Effector memory CD4-positive, alpha-beta T cell (primary cell): ENCODE measurements around the gene TUBA1B.
"Not testable (repeated sequence)": the region's sequence is repeated elsewhere in the genome, so short reads cannot be mapped to it uniquely, and the experiment has no call there.

Source experiments
- DNase-seq, 3 donors: peaks; one replicate each; pipeline ENCODE4 v3.0.0-alpha.2; 2020
- H3K27ac ChIP-seq: 2 replicates; pipeline ENCODE4 v1.7.0; 2013; ENCODE audit warnings: mild to moderate bottlenecking, low read length, moderate library complexity; ENCODE audit not compliant: insufficient read depth, poor library complexity, severe bottlenecking
- H3K27me3 ChIP-seq: replicated peaks from 2 replicates; pipeline ENCODE4 v1.7.0; 2013; ENCODE audit warnings: mild to moderate bottlenecking, low read length; ENCODE audit not compliant: insufficient read depth, control insufficient read depth, poor library complexity, severe bottlenecking
- H3K36me3 ChIP-seq: 2 replicates; pipeline ENCODE4 v1.7.0; 2013; ENCODE audit warnings: mild to moderate bottlenecking, low read length, moderate library complexity; ENCODE audit not compliant: control insufficient read depth, insufficient read depth
- H3K4me1 ChIP-seq: 2 replicates; pipeline ENCODE4 v1.7.0; 2013; ENCODE audit warnings: low read length, mild to moderate bottlenecking; ENCODE audit not compliant: control insufficient read depth, insufficient read depth, poor library complexity, severe bottlenecking
- H3K4me3 ChIP-seq: 2 replicates; pipeline ENCODE4 v1.7.0; 2013; ENCODE audit warnings: low read length, low read depth, mild to moderate bottlenecking; ENCODE audit not compliant: insufficient read depth, poor library complexity, severe bottlenecking
- H3K9me3 ChIP-seq: 2 replicates; pipeline ENCODE4 v1.7.0; 2013; ENCODE audit warnings: mild to moderate bottlenecking, low read length, moderate library complexity; ENCODE audit not compliant: control insufficient read depth
- total RNA-seq, 3 donors: gene quantifications; one replicate each; lab custom pipeline; 2026; lab: John Stamatoyannopoulos, UW

The TUBA1B gene
- total RNA-seq, result 194 to 241 (median 197) reads per million in 3 donors

- Histone ChIP-seq H3K9me3 (no peaks in the 10 kb centered on the region), H3K27me3 (no peaks in the 10 kb centered on the region), H3K4me3 (peak within 1 kb of the TSS; percentile 94), H3K36me3 (peaks cover 25% of the 10 kb centered on the region), H3K4me1 (peaks cover 22% of the 10 kb centered on the region), H3K27ac (peak within 1 kb of the TSS; percentile 92)
- peak; percentile 83 to 88 (median 84) for DNase-seq
These were observed at the start of gene TUBA1B for GRCh38 chr12:49131051-49131893. Gene TUBA1B (minus strand): TSS chr12:49131395. CDS start chr12:49131300, 95 bp downstream.

- H3K9me3 ChIP-seq, result no peaks in the 10 kb centered on the region
- H3K27ac ChIP-seq, result no peak overlapping the region
- no peak for DNase-seq
These were observed 43.0 kb upstream of the TUBA1B start for GRCh38 chr12:49174218-49174617.

GRCh38 chr12:49170924-49171323, 39.7 kb upstream of the TUBA1B start:
- H3K9me3 ChIP-seq, result no peaks in the 10 kb centered on the region
- no peak overlapping the region for H3K4me3 ChIP-seq
- DNase-seq, result no peak
- no peaks in the 10 kb centered on the region for H3K4me1 ChIP-seq
- no peaks in the 10 kb centered on the region for H3K27me3 ChIP-seq
- H3K36me3 ChIP-seq, result no peaks in the 10 kb centered on the region
- H3K27ac ChIP-seq, result no peak overlapping the region

More at GRCh38 chr12:49174218-49174617, 43.0 kb upstream of the TUBA1B start:
- Histone ChIP-seq H3K27me3 (no peaks in the 10 kb centered on the region), H3K36me3 (no peaks in the 10 kb centered on the region), H3K4me3 (no peak overlapping the region), H3K4me1 (no peaks in the 10 kb centered on the region)

GRCh38 chr12:49165114-49165513, 33.9 kb upstream of the TUBA1B start:
- Histone ChIP-seq H3K4me1 (no peaks in the 10 kb centered on the region), H3K27ac (no peak overlapping the region), H3K27me3 (no peaks in the 10 kb centered on the region), H3K9me3 (no peaks in the 10 kb centered on the region), H3K36me3 (no peaks in the 10 kb centered on the region), H3K4me3 (no peak overlapping the region)
- no peak for DNase-seq

- DNase-seq, H3K36me3 ChIP-seq, H3K4me3 ChIP-seq, H3K27me3 ChIP-seq, H3K27ac ChIP-seq, H3K9me3 ChIP-seq, H3K4me1 ChIP-seq: not testable (repeated sequence)
These were observed 30.7 kb upstream of the TUBA1B start for GRCh38 chr12:49161901-49162300.

- no peak for DNase-seq
- H3K27ac ChIP-seq, result no peak overlapping the region
- no peaks in the 10 kb centered on the region for H3K4me1 ChIP-seq
- no peak overlapping the region for H3K4me3 ChIP-seq
- no peaks in the 10 kb centered on the region for H3K9me3 ChIP-seq
- H3K36me3 ChIP-seq, result no peaks in the 10 kb centered on the region
- H3K27me3 ChIP-seq, result no peaks in the 10 kb centered on the region
These were observed 30.0 kb upstream of the TUBA1B start for GRCh38 chr12:49161092-49161795.

GRCh38 chr12:49160399-49160798, 29.2 kb upstream of the TUBA1B start:
- Histone ChIP-seq H3K27ac (no peak overlapping the region), H3K4me3 (no peak overlapping the region), H3K27me3 (no peaks in the 10 kb centered on the region), H3K36me3 (no peaks in the 10 kb centered on the region), H3K9me3 (no peaks in the 10 kb centered on the region), H3K4me1 (no peaks in the 10 kb centered on the region)
- no peak for DNase-seq

GRCh38 chr12:49154221-49154620, 23.0 kb upstream of the TUBA1B start:
- Histone ChIP-seq H3K9me3 (no peaks in the 10 kb centered on the region), H3K36me3 (no peaks in the 10 kb centered on the region), H3K4me3 (no peak overlapping the region), H3K27ac (no peak overlapping the region), H3K27me3 (no peaks in the 10 kb centered on the region), H3K4me1 (no peaks in the 10 kb centered on the region)
- DNase-seq, result no peak

GRCh38 chr12:49147384-49147783, 16.2 kb upstream of the TUBA1B start:
- no peak for DNase-seq

GRCh38 chr12:49146406-49146805, 15.2 kb upstream of the TUBA1B start:
- no peak overlapping the region for H3K4me3 ChIP-seq
- H3K27ac ChIP-seq, result no peak overlapping the region
- no peak for DNase-seq
- H3K36me3 ChIP-seq, result no peaks in the 10 kb centered on the region
- no peaks in the 10 kb centered on the region for H3K4me1 ChIP-seq
- H3K9me3 ChIP-seq, result no peaks in the 10 kb centered on the region
- no peaks in the 10 kb centered on the region for H3K27me3 ChIP-seq

More at GRCh38 chr12:49147384-49147783, 16.2 kb upstream of the TUBA1B start:
- Histone ChIP-seq H3K9me3 (no peaks in the 10 kb centered on the region), H3K4me3 (no peak overlapping the region), H3K4me1 (no peaks in the 10 kb centered on the region), H3K27ac (no peak overlapping the region), H3K36me3 (no peaks in the 10 kb centered on the region), H3K27me3 (no peaks in the 10 kb centered on the region)
